GM23338 (cell line): ENCODE results near the gene PAM16. TPM values are rescaled to one million over a fixed set of nuclear protein-coding genes. Genes with fewer than 3 reads are reported as not detected.

Experiments used
- CREB1 ChIP-seq: fragments of 250-450 bp; sonication (Bioruptor Pico); IDR thresholded peaks from 2 replicates; pipeline ENCODE4 v1.5.0; 2020; ENCODE audit warnings: low read depth, mild to moderate bottlenecking, moderate library complexity
- CTCF ChIP-seq, 2 experiments: fragments of 200-600 bp in 1 of 2; sonication (generic) in 1 of 2; conservative IDR thresholded peaks; 2 replicates each; pipeline versions ENCODE4 v1.5.1 to v1.6.1; 2016 to 2017; ENCODE audit warnings: antibody characterized with exemption in 2 of 2, low read depth in 2 of 2, mild to moderate bottlenecking in 2 of 2, moderate library complexity in 1 of 2
- ETS1 ChIP-seq: IDR thresholded peaks from 2 replicates; pipeline ENCODE4 v1.6.1; 2016; ENCODE audit warnings: antibody characterized with exemption
- JUNB ChIP-seq: IDR thresholded peaks from one replicate; pipeline ENCODE4 v1.6.1; 2016; ENCODE audit warnings: antibody characterized with exemption; ENCODE audit not compliant: unreplicated experiment
- NANOG ChIP-seq: IDR thresholded peaks from 2 replicates; pipeline ENCODE4 v1.6.1; 2016; ENCODE audit warnings: antibody characterized with exemption, borderline replicate concordance
- POLR2AphosphoS5 ChIP-seq: IDR thresholded peaks from 2 replicates; pipeline ENCODE4 v1.6.1; 2016; ENCODE audit warnings: antibody characterized with exemption, low read depth
- ZNF114 ChIP-seq: fragments of 250-450 bp; sonication (Bioruptor Pico); IDR thresholded peaks from 2 replicates; pipeline ENCODE4 v1.5.0; 2020; ENCODE audit warnings: mild to moderate bottlenecking, moderate library complexity
- ZNF331 ChIP-seq: fragments of 250-450 bp; sonication (Bioruptor Pico); IDR thresholded peaks from 2 replicates; pipeline ENCODE4 v1.5.0; 2020; ENCODE audit warnings: low read depth, mild to moderate bottlenecking, moderate library complexity
- ZNF462 ChIP-seq: fragments of 250-450 bp; sonication (Bioruptor Pico); IDR thresholded peaks from 2 replicates; pipeline ENCODE4 v1.5.0; 2020; ENCODE audit warnings: mild to moderate bottlenecking, moderate library complexity
- polyA plus RNA-seq: library from polyadenylated mRNA; unstranded; fragments of >200 nt; fragmentation: Nextera tagmentation; extraction: Ambion mirVana; gene quantifications from 2 replicates; pipeline ENCODE4 v1.2.1, GENCODE V29; 2016
- total RNA-seq: library from RNA; depleted of rRNA; stranded (reverse); fragments of >200 nt; shearing (Covaris generic); gene quantifications from 2 replicates; pipeline ENCODE4 v1.2.3, GENCODE V29; 2014

The PAM16 gene
- total and polyA plus RNA-seq, 2 experiments from 2014 or later, result 84.1 to 283 TPM

GRCh38 chr16:4373356-4373908 is 22.3 kb upstream of the PAM16 start (continued):
- TF ChIP-seq ZNF462 (no peak), ZNF114 (no peak), CTCF (conservative IDR thresholded peaks at IDR 0.05; ENCODE audit: low read depth in 2 of 2) (no peak), ETS1 (no peak), NANOG (no peak), ZNF331 (no peak), CREB1 (CRISPR knock-in tag) (no peak), JUNB (no peak), POLR2AphosphoS5 (no peak)
